HG03039 (cell line): ENCODE data around the gene AFDN.

Experiments
- ATAC-seq: cut with Tn5 transposase; IDR thresholded peaks from one replicate; pipeline ENCODE4 v1.9.1; 2021; ENCODE audit warnings: mild to moderate bottlenecking, moderate library complexity; ENCODE audit not compliant: unreplicated experiment

Gene AFDN, protein sequence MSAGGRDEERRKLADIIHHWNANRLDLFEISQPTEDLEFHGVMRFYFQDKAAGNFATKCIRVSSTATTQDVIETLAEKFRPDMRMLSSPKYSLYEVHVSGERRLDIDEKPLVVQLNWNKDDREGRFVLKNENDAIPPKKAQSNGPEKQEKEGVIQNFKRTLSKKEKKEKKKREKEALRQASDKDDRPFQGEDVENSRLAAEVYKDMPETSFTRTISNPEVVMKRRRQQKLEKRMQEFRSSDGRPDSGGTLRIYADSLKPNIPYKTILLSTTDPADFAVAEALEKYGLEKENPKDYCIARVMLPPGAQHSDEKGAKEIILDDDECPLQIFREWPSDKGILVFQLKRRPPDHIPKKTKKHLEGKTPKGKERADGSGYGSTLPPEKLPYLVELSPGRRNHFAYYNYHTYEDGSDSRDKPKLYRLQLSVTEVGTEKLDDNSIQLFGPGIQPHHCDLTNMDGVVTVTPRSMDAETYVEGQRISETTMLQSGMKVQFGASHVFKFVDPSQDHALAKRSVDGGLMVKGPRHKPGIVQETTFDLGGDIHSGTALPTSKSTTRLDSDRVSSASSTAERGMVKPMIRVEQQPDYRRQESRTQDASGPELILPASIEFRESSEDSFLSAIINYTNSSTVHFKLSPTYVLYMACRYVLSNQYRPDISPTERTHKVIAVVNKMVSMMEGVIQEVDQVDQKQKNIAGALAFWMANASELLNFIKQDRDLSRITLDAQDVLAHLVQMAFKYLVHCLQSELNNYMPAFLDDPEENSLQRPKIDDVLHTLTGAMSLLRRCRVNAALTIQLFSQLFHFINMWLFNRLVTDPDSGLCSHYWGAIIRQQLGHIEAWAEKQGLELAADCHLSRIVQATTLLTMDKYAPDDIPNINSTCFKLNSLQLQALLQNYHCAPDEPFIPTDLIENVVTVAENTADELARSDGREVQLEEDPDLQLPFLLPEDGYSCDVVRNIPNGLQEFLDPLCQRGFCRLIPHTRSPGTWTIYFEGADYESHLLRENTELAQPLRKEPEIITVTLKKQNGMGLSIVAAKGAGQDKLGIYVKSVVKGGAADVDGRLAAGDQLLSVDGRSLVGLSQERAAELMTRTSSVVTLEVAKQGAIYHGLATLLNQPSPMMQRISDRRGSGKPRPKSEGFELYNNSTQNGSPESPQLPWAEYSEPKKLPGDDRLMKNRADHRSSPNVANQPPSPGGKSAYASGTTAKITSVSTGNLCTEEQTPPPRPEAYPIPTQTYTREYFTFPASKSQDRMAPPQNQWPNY (N-terminal part only)

GRCh38 chr6:167826896-167827582, at the start of gene AFDN:
TSS of gene AFDN (plus strand) at chr6:167826911. CDS start at chr6:167827133, 222 bp downstream.
- ATAC-seq, result peak; percentile 33

GRCh38 chr6:167778497-167779128, 48.1 kb upstream of the AFDN start:
- no peak for ATAC-seq

DNA sequence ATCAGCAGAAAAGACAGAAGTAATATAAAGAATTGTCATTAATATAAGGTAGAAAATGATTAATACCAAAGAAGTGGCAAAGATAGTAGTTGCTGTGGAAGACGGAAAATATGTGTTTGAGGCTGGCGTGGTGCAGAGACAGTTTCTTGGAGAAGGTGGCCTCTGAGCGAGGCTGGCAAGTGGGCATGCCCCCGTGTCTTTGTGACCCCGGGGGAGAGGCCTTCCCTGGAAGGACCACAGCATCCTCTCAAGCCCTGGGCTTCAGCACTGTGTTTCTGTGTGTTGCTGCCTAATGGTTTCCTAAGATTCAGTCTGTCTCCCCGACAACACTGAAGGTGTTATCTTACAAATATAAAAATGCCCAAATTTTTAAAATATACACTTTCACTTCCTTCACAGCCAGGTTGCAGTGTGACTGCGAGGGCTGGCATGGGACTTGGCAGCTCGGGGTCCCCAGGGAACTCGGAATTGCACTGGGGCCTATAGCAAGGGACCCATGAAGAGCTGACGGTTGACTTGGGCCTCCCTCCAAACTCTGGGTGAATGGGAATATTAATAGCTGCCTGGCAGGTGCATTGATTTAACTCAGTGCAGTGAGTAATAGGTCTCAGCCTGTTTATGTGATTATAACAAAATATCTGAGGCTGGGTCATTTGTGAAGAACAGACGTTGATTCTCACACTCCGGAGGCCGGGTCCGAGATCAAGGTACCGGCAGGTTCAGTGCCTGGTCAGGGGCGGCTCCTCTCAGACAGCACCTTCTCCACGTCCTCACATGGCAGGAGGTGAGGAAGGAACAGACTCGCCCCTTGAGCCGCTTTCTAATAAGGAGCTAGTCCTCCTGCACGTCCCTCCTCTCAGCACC, 47.4 kb upstream of the AFDN start:
- no peak for ATAC-seq

DNA sequence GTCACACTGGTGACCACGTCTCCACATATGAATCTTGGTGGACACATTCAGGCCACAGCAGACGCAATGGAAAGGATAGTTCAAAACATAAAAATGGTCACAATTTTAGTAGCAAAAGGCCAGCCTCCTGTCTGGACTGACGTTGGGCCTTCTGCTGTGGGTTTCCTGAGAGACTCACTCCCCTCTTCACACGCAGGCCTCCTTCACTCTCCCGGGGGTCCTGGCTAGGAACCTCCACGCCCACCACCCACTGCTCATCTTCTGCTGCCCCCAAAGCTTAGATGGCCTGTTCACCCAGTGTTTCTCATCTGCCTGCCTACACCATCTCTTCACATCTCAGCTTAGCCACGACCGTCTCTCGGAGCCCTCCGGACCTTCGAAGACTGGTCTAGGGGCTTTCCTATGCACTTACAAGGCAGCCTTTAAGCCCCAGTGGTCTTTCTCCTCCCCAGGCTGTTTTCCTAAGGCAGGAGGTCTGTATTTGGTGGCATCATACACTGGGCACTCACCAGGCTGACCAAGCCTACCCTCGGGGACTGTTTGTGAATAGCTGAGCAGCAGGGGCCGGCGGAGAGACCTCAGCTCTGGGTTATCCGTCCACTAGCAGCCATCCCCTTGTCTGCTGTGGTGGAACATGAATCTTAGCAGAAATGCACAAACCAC, 46.6 kb upstream of the AFDN start:
- no peak for ATAC-seq

DNA sequence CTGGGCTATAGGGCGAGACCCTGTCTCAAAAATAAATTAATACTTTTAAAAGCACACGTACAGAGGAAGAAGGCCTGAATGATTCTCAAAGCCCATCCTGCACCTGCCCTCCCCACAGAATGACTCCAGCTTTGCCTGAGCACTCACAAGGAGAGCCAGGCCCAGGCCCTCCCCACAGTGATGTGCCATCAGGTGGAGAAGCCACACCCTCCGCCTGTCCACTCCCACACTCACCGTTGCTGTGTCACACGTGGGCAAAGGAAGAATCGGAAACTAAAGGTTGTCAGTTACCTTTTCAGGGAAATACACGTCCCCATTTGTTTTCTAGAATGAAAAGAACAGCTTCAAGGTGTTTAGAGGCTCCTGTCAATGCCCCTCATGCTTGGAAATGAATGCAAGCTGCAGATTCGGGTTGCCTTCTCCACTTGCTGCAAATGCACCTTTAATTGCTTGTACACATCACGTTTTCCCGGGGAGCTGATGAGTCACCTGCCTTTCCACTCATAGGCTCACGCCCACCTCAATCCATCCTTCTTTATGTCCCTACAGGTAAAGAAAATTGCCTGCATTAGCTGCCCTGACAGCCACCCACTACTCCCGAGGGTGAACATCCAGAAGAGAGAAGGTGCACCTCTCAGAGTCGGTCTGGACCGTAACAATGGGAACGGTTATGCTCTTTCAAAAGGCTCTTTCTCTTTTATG, 45.5 kb upstream of the AFDN start:
- ATAC-seq, result no peak

- ATAC-seq, result no peak
These were observed 44.8 kb upstream of the AFDN start for GRCh38 chr6:167781868-167782267.

- no peak for ATAC-seq
These were observed 43.8 kb upstream of the AFDN start for GRCh38 chr6:167782698-167783517.

- ATAC-seq, result no peak
These were observed 39.6 kb upstream of the AFDN start for GRCh38 chr6:167786853-167787675.

DNA sequence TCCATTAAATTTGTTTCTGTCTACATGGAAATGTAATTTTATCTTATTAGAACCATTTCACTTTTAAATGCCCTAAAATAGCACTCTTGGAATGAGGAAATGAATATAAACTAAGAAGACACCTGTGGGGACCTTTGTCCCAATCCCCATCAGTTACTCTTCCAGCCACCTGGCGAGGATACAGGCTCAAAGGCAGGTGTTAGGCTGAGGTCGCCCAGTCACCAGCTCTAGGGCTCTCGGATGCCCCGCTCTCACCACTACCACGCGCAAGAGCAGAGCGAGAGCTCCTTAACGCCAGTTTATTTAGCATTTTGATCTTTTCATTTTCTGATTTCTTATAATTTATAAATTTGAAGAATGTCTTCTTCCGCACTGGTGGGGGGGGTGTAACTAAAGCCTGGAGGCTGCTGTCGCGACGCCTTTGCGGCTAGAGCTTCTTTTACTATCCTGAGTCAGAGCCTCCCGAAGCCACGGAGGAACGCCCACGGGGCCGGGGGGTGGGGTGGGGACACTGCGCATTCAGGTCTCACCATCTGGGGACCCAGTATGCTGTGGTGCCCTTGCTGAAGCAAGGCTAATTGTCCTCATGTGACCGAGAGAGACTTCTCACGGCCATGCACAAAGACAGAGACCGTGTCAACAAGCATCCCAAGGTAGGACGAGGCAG, 38.7 kb upstream of the AFDN start:
- no peak for ATAC-seq

DNA sequence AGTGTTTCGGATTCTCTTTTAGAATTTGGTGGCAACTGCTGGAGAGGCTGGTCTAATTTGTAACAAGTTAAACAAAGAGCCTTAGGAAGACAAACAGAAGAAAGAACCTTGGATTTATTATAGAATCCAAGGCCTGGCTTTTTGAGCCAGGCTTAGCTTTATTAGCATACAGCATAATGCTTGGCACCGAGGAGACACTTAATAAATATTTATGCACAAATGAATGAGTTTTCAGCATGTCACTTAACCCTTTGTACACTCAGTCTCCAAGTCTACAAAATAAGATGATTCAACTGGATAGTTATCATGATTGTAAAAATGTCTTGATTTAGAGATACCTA, 38.2 kb upstream of the AFDN start:
- ATAC-seq, result no peak

DNA sequence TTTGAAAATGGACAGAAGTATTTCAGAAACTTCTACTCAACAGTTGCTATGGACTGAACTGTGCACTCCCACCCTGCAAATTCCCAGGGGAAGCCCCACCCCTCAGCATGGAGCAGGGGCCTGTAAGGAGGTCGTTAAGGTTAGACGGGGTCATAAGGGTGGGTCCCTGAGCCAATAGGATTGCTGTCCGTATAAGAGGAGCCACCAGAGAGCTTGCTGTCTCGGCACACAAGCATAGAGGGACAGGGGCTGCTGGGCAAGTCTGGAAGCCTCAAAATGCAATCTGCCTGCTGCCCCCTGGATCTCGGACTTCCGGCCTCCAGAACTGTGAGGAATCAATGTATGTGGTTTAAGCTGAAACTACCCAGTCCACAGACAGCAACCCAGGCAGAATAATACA, 37.4 kb upstream of the AFDN start:
- no peak for ATAC-seq

- ATAC-seq, result no peak
These were observed 35.5 kb upstream of the AFDN start for GRCh38 chr6:167791091-167791779.

DNA sequence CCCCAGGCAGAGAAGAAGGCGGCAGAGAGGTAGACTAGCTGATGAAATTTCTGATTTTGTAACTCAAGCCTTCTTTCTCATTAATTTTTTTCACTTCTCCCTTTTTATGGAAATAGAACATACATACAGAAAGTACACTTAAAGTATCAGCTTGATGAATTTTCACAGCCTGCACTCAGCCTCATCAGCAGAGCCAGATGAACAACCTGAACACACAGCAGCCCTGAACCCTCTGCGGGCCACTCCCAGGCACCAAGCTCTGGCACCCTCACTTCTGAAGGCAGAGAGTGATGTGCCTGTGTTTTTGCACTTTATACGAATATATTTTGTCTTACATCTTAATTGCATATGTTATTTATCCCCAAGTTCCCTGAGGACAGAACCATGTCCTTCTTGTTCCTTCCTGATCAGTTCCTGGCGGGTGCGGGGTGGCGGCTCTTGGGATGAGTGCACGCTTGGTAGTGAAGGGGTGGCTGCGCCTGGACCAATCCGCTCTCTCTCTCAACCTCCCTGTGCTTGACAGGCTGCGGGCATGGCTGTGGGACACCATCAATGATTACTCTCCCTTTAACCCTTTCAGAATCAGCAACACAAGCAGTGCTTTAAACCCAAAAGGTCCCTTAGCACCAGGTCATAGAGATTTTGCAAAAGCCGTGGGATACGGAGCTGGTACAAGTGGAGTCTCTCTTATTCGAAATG, 34.8 kb upstream of the AFDN start:
- ATAC-seq, result no peak

- ATAC-seq, result no peak
These were observed 33.3 kb upstream of the AFDN start for GRCh38 chr6:167793421-167793820.
